ENCODE measurements around the gene ANK2. TPM values are rescaled to one million over a fixed set of nuclear protein-coding genes. Genes with fewer than 3 reads are reported as not detected.

ANK2 gene
- total RNA-seq, 3 donors from 2014 or later = 7.6 to 69.3 (median 21.0) TPM

GRCh38 chr4:113122066-113122465, 72.6 kb downstream of the ANK2 start:
- no peak for TF ChIP-seq CTCF (IDR thresholded peaks at IDR 0.05)
- no peaks in the 10 kb centered on the region for H3K36me3 ChIP-seq (ENCODE audit: low read depth)
- intact Hi-C loops (cut with DNase I, micrococcal nuclease) = no loop called here
- no peak overlapping the region for H3K4me3 ChIP-seq
- H3K4me1 ChIP-seq (ENCODE audit: low read depth) = no peaks in the 10 kb centered on the region
- H3K9me3 ChIP-seq = no peaks in the 10 kb centered on the region
- ATAC-seq (no peak), DNase-seq (no peak)

DNA sequence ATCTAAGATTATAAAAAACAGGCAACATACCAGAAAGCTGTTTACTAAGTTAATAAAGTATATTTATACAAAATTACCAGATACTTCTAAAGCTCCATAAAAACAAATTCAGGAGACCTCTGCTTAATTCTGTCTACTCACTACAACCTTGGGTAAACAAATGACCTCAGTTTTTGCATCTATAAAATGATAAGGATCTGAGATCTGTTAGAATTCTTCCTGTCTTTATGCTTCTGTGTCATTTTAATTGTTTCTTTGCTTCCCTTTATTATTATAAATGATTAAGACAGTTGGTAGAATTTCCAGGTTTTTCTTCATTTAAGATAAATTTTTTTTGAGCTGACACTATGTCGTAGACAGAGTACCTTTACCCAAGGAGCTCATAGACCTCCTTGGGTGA, 76.0 kb downstream of the ANK2 start:
- Histone ChIP-seq H3K9me3 (no peaks in the 10 kb centered on the region), H3K4me1 (ENCODE audit: low read depth) (no peaks in the 10 kb centered on the region), H3K36me3 (ENCODE audit: low read depth) (no peaks in the 10 kb centered on the region), H3K4me3 (no peak overlapping the region)
- ATAC-seq (no peak), DNase-seq (no peak)
- intact Hi-C loops (cut with DNase I, micrococcal nuclease) = no loop called here
- TF ChIP-seq CTCF (IDR thresholded peaks at IDR 0.05) = no peak

DNA sequence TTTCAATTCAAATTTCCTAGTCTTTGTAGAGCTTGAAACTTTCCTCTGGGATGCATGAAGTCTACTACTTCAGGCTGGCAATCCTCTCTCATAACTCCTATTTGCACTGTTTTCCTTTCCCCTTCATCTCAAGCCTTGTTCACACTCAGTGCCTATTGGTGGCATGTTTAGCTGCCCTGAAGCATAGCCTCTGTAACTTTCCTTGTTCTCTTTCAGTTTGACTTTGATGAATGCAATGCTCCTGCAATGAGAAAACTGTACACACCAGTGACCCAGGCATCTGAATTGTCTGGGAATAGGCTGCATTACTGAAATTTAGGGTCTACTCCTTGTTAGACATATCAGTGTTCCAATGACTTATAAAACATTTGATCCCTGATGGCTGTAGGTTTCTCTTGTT, 81.7 kb downstream of the ANK2 start:
- TF ChIP-seq CTCF (IDR thresholded peaks at IDR 0.05) = no peak
- no peak for DNase-seq
- Histone ChIP-seq H3K4me3 (no peak overlapping the region), H3K36me3 (ENCODE audit: low read depth) (no peaks in the 10 kb centered on the region), H3K4me1 (ENCODE audit: low read depth) (no peaks in the 10 kb centered on the region), H3K9me3 (no peaks in the 10 kb centered on the region)
- intact Hi-C loops (cut with DNase I, micrococcal nuclease) = no loop called here
- ATAC-seq = no peak

GRCh38 chr4:113131621-113132020, 82.2 kb downstream of the ANK2 start:
- H3K4me3 ChIP-seq = no peak overlapping the region
- no peaks in the 10 kb centered on the region for H3K4me1 ChIP-seq (ENCODE audit: low read depth)
- ATAC-seq (no peak), DNase-seq (no peak)
- H3K9me3 ChIP-seq = no peaks in the 10 kb centered on the region
- TF ChIP-seq CTCF (IDR thresholded peaks at IDR 0.05) = no peak
- H3K36me3 ChIP-seq (ENCODE audit: low read depth) = no peaks in the 10 kb centered on the region
- intact Hi-C loops (cut with DNase I, micrococcal nuclease) = no loop called here

DNA sequence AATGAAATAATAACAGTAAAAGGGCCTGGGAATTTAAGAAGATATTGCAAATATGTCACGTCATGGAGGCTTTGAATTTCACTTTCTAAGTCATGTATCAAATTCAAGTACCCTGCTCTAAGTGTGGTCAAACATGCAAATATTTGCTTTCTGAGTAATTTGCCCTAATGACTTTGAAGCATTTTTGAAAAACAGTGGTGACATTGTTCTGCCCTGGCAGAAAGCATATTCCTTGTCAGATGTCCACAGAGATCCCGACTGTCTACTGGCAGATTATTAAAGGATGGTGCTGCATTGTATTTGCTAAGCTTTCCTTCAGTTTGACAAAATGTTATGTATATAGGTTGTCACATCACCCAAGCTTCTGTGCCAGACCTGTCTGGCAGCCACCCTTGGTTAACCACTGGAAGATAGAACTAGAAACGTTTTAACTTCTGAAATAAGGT, 92.5 kb downstream of the ANK2 start:
- no peaks in the 10 kb centered on the region for H3K9me3 ChIP-seq
- no peak overlapping the region for H3K4me3 ChIP-seq
- no peaks in the 10 kb centered on the region for H3K4me1 ChIP-seq (ENCODE audit: low read depth)
- no peak for TF ChIP-seq CTCF (IDR thresholded peaks at IDR 0.05)
- DNase-seq (no peak), ATAC-seq (no peak)
- H3K36me3 ChIP-seq (ENCODE audit: low read depth) = no peaks in the 10 kb centered on the region
- intact Hi-C loops (cut with DNase I, micrococcal nuclease) = no loop called here

DNA sequence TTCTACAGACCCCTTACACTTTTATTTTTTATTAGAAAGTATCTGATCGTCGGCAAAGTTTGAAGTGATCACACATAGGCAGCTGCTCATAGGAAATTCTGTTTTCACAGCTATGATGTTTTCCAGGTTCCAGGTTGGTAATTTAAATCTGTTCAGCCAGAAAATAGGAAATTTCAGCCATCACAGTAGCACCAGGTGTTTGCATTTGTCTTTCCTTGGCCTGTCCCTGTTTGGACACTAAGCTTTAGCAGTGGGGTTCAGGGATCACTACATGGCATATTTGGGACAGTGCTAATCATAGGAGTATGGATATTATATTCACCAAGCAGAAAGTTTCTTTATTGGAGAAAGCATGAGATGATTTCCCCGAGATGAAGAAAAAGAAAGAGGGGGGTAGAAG, 92.9 kb downstream of the ANK2 start:
- ATAC-seq (no peak), DNase-seq (no peak)
- Histone ChIP-seq H3K36me3 (ENCODE audit: low read depth) (no peaks in the 10 kb centered on the region), H3K4me3 (no peak overlapping the region), H3K9me3 (no peaks in the 10 kb centered on the region), H3K4me1 (ENCODE audit: low read depth) (no peaks in the 10 kb centered on the region)
- no peak for TF ChIP-seq CTCF (IDR thresholded peaks at IDR 0.05)
- intact Hi-C loops (cut with DNase I, micrococcal nuclease) = no loop called here

Measured in mucosa of descending colon (tissue), 3 donors.